Measurements from ENCODE around the gene ZGRF1. TPM values are rescaled to one million over a fixed set of nuclear protein-coding genes. Genes with fewer than 3 reads are reported as not detected.

ZGRF1 gene
- total and polyA plus RNA-seq, 10 of the 15 experiments (the other 5 are each of a cell fraction or from before 2014, with no cell fraction given) = 8.5 to 32.1 (median 20.1) TPM

DNA sequence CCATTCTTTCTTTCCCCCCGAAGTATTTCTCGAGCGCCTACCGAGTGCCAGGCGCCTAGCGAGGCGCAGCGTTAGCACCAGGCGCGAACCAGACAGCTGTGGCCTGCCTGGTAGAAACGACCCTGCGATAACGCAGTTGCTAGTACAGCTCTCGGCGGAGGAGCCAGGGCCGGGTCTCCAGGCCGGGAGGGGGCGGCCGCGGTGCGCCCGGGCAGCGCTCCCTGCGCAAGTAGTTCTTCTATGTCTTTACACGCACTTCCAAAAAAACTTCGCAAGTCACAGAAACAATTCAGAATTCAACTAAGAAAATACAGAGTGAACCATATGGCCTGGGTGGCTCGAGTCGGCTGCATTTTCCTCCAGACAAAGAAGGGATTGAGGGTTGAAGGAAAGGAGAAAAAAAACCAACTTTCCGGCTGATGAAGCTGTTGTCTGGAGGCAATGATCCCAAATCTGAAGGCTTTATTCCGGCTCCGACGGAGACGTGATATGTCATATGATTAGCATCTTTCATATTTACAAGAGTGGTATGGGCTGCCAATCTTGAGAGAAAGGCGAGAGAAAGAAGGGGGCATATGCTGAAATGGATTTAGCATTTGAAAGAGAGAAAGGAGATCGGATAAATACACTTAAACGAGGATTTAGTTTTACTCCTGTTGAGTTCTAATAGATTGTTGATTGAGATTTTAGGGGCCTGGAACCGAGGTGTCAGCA, 113.5 kb downstream of the ZGRF1 start (continued):
- TF ChIP-seq, protein P1, sequence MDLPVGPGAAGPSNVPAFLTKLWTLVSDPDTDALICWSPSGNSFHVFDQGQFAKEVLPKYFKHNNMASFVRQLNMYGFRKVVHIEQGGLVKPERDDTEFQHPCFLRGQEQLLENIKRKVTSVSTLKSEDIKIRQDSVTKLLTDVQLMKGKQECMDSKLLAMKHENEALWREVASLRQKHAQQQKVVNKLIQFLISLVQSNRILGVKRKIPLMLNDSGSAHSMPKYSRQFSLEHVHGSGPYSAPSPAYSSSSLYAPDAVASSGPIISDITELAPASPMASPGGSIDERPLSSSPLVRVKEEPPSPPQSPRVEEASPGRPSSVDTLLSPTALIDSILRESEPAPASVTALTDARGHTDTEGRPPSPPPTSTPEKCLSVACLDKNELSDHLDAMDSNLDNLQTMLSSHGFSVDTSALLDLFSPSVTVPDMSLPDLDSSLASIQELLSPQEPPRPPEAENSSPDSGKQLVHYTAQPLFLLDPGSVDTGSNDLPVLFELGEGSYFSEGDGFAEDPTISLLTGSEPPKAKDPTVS (IDR thresholded peaks at IDR 0.05; ENCODE audit: low read depth, low read length) = no peak
- no peak for TF ChIP-seq CREB1 (IDR thresholded peaks at IDR 0.05; ENCODE audit: low read depth)
- no peak for TF ChIP-seq MEF2A (IDR thresholded peaks at IDR 0.05; ENCODE audit: insufficient read depth, low read depth, low read length)
- peak in 1 of 2 experiments; percentile 86; a peak in 2 of 3 replicates for TF ChIP-seq EGR1 (IDR thresholded peaks at IDR 0.05; ENCODE audit: borderline replicate concordance in 1 of 2, low read depth in 2 of 2, low read length in 2 of 2)
- no peak for TF ChIP-seq CBX5 (IDR thresholded peaks at IDR 0.05; ENCODE audit: low read depth)
- TF ChIP-seq RB1 (IDR thresholded peaks at IDR 0.05; ENCODE audit: borderline replicate concordance) = no peak
- TF ChIP-seq, protein P2, sequence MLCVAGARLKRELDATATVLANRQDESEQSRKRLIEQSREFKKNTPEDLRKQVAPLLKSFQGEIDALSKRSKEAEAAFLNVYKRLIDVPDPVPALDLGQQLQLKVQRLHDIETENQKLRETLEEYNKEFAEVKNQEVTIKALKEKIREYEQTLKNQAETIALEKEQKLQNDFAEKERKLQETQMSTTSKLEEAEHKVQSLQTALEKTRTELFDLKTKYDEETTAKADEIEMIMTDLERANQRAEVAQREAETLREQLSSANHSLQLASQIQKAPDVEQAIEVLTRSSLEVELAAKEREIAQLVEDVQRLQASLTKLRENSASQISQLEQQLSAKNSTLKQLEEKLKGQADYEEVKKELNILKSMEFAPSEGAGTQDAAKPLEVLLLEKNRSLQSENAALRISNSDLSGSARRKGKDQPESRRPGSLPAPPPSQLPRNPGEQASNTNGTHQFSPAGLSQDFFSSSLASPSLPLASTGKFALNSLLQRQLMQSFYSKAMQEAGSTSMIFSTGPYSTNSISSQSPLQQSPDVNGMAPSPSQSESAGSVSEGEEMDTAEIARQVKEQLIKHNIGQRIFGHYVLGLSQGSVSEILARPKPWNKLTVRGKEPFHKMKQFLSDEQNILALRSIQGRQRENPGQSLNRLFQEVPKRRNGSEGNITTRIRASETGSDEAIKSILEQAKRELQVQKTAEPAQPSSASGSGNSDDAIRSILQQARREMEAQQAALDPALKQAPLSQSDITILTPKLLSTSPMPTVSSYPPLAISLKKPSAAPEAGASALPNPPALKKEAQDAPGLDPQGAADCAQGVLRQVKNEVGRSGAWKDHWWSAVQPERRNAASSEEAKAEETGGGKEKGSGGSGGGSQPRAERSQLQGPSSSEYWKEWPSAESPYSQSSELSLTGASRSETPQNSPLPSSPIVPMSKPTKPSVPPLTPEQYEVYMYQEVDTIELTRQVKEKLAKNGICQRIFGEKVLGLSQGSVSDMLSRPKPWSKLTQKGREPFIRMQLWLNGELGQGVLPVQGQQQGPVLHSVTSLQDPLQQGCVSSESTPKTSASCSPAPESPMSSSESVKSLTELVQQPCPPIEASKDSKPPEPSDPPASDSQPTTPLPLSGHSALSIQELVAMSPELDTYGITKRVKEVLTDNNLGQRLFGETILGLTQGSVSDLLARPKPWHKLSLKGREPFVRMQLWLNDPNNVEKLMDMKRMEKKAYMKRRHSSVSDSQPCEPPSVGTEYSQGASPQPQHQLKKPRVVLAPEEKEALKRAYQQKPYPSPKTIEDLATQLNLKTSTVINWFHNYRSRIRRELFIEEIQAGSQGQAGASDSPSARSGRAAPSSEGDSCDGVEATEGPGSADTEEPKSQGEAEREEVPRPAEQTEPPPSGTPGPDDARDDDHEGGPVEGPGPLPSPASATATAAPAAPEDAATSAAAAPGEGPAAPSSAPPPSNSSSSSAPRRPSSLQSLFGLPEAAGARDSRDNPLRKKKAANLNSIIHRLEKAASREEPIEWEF (IDR thresholded peaks at IDR 0.05; ENCODE audit: insufficient replicate concordance, low read depth, low read length) = no peak
- peak in 1 of 2 experiments; percentile 17; a peak in 1 of 4 replicates for TF ChIP-seq ETV6 (conservative IDR thresholded peaks at IDR 0.05 in 1 of 2, IDR thresholded peaks at IDR 0.05 in 1 of 2; ENCODE audit: borderline replicate concordance in 1 of 2, low read depth in 1 of 2)
- no peak for TF ChIP-seq TAF1 (IDR thresholded peaks at IDR 0.05; ENCODE audit: borderline replicate concordance, low read depth, low read length)
- TF ChIP-seq FOXK2 (IDR thresholded peaks at IDR 0.05) = no peak
- no peak for TF ChIP-seq NR2F1 (conservative IDR thresholded peaks at IDR 0.05)
- TF ChIP-seq IKZF1 (conservative IDR thresholded peaks at IDR 0.05) = no peak; the same call in 1 of the 2 replicates
- TF ChIP-seq, protein P3, sequence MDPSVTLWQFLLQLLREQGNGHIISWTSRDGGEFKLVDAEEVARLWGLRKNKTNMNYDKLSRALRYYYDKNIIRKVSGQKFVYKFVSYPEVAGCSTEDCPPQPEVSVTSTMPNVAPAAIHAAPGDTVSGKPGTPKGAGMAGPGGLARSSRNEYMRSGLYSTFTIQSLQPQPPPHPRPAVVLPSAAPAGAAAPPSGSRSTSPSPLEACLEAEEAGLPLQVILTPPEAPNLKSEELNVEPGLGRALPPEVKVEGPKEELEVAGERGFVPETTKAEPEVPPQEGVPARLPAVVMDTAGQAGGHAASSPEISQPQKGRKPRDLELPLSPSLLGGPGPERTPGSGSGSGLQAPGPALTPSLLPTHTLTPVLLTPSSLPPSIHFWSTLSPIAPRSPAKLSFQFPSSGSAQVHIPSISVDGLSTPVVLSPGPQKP (IDR thresholded peaks at IDR 0.05; ENCODE audit: low read depth, low read length) = no peak
- TF ChIP-seq, protein P4, sequence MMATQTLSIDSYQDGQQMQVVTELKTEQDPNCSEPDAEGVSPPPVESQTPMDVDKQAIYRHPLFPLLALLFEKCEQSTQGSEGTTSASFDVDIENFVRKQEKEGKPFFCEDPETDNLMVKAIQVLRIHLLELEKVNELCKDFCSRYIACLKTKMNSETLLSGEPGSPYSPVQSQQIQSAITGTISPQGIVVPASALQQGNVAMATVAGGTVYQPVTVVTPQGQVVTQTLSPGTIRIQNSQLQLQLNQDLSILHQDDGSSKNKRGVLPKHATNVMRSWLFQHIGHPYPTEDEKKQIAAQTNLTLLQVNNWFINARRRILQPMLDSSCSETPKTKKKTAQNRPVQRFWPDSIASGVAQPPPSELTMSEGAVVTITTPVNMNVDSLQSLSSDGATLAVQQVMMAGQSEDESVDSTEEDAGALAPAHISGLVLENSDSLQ (IDR thresholded peaks at IDR 0.05) = peak; percentile 50; the same call in 1 of the 2 replicates
- TF ChIP-seq MXI1 (IDR thresholded peaks at IDR 0.05; ENCODE audit: low read depth, low read length) = peak; percentile 34; the same call in 1 of the 2 replicates
- no peak for TF ChIP-seq SIN3A (IDR thresholded peaks at IDR 0.05; ENCODE audit: low read depth, low read length)
- TF ChIP-seq ESRRA (IDR thresholded peaks at IDR 0.05; ENCODE audit: low read length) = no peak

Measured in GM12878 (cell line).